Uterus (tissue), 4 donors: ENCODE results near the gene TDRKH. TPM values are rescaled to one million over a fixed set of nuclear protein-coding genes. Genes with fewer than 3 reads are reported as not detected.
A peak's percentile ranks its signal among the peaks of the same experiment; 100 is the strongest.
"Not testable (repeated sequence)": the region's sequence is repeated elsewhere in the genome, so short reads cannot be mapped to it uniquely, and the experiment has no call there.

Source experiments
- DNase-seq, 2 donors: peaks; one replicate each; pipeline ENCODE4 v3.0.0-alpha.2; 2019 to 2020
- H3K27ac ChIP-seq, 2 donors: fragments of 200-600 bp; sonication (generic); 1 replicate in 1 of 2; 2 replicates in 1 of 2; pipeline ENCODE4 v1.5.1; 2016 to 2018
- H3K27me3 ChIP-seq, 2 donors: fragments of 200-600 bp; sonication (generic); one replicate each; pipeline ENCODE4 v1.5.1; 2018 to 2019; ENCODE audit warnings: control low read depth in 1 of 2
- H3K36me3 ChIP-seq, 2 donors: fragments of 200-600 bp; sonication (generic); one replicate each; pipeline ENCODE4 v1.5.1; 2019; ENCODE audit warnings: control low read depth in 1 of 2
- H3K4me1 ChIP-seq, 2 donors: fragments of 200-600 bp; sonication (generic); one replicate each; pipeline ENCODE4 v1.5.1; 2018 to 2019; ENCODE audit warnings: control low read depth in 1 of 2
- H3K4me3 ChIP-seq, 2 donors: fragments of 200-600 bp; sonication (generic); 1 replicate in 1 of 2; 2 replicates in 1 of 2; pipeline ENCODE4 v1.5.1; 2018 to 2019; ENCODE audit warnings: mild to moderate bottlenecking in 1 of 2
- H3K9me3 ChIP-seq, 2 donors: fragments of 200-600 bp; sonication (generic); one replicate each; pipeline ENCODE4 v1.5.1; 2019; ENCODE audit warnings: control low read depth in 1 of 2
- CTCF ChIP-seq, 4 experiments: fragments of 200-600 bp in 2 of 4; fragments of 450-650 bp in 2 of 4; sonication (generic) in 2 of 4; IDR thresholded peaks; one replicate each; pipeline ENCODE4 v1.5.1; 2016 to 2019; ENCODE audit warnings: antibody characterized with exemption in 4 of 4, mild to moderate bottlenecking in 2 of 4, moderate library complexity in 1 of 4
- POLR2A ChIP-seq, 2 donors: fragments of 450-650 bp; IDR thresholded peaks; one replicate each; pipeline ENCODE4 v1.6.1; 2016; ENCODE audit warnings: antibody characterized with exemption in 2 of 2, mild to moderate bottlenecking in 1 of 2, moderate library complexity in 1 of 2
- intact Hi-C: fragments of 100-400 bp; cut with DNase I; formaldehyde crosslinking; loops from one replicate; pipeline ENCODE4 v1.15.1; 2023; ENCODE audit warnings: low total_unique reads
- total RNA-seq, 4 donors: library from RNA; depleted of rRNA in 3 of 4; stranded (reverse); fragments of >200 nt in 3 of 4; gene quantifications; one replicate each; pipeline versions ENCODE4 v1.1.0 to v1.2.4, GENCODE V29; 2014 to 2023
- donor health status: DM: yes; HTN: yes; CAD: no.

TDRKH gene
- total RNA-seq, 4 donors from 2014 or later, result 0.26 to 6.8 (median 1.8) TPM

- H3K9me3 ChIP-seq, result no peaks in the 10 kb centered on the region
- intact Hi-C loops, result no loop called here
- H3K4me1 ChIP-seq, result no peaks in the 10 kb centered on the region
- TF ChIP-seq CTCF (IDR thresholded peaks at IDR 0.05), result no peak
- TF ChIP-seq POLR2A (IDR thresholded peaks at IDR 0.05), result no peak
- H3K4me3 ChIP-seq, result no peak overlapping the region
- no peaks in the 10 kb centered on the region for H3K36me3 ChIP-seq
- no peak for DNase-seq
- H3K27me3 ChIP-seq, result no peaks in the 10 kb centered on the region
- no peak overlapping the region for H3K27ac ChIP-seq
These were observed 8.3 kb upstream of the TDRKH start for GRCh38 chr1:151798571-151798970.

DNA sequence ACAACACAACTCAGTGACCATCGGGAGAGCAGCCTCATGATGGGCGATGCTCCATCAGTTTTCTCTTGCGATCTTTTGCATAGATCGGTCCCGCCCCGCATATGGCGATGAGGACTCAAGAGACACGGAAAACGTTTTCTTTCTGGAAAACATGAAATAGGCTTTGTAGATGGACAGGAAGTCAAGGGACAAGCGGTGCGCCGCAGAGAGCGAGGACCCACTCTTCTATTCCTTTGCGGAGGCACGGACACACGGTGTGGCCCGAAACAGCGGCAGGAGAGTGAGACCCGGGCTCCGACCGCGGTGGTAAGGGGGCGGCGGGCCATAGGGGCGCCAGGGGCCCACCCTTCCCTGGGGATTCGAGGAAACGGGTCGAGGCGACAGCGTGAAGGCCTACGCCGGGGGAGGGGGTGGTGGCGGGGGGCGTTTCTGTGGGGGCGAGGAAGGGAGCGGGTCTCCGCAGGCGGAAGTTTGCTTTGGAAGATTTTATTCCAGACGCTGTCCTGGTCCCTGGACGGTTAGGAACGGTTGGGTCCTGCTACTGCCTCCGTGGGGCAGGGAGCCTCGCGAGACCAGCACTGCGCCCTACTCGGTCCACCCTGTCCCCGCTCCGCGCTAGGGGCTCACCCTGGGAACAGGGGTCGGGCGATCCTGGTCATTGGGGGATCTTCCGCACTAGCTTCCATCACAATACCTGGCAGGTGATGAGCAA lies 796 bp upstream of the TDRKH start:
- Histone ChIP-seq H3K4me1 (no peaks in the 10 kb centered on the region), H3K4me3 (peak overlapping the region; percentile 37 to 53), H3K27ac (no peak overlapping the region), H3K9me3 (no peaks in the 10 kb centered on the region), H3K36me3 (no peaks in the 10 kb centered on the region), H3K27me3 (no peaks in the 10 kb centered on the region)
- no peak for DNase-seq
- intact Hi-C loops, result no loop called here
- TF ChIP-seq POLR2A (IDR thresholded peaks at IDR 0.05) (no peak), CTCF (IDR thresholded peaks at IDR 0.05) (no peak)

DNA sequence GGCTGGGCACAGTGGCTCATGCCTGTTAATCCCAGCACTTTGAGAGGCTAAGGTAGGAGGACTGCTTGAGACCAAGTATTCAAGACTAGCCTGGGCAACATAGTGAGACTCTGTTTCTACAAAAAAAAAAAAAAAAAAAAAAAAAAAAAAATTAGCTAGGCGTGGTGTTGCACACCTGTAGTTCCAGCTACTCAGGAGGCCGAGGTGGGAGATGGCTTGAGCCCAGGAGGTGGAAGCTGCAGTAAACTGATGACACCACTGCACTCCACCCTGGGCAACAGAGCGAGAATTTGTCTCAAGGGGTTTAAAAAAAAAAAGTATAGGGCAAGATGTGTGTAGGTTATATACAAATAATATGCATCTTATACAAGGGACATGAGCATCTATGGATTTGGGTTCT lies 2.6 kb downstream of the TDRKH start:
- intact Hi-C loops, result no loop called here
- H3K27ac ChIP-seq, result no peak overlapping the region
- no peak for DNase-seq
- H3K9me3 ChIP-seq, result no peaks in the 10 kb centered on the region
- H3K36me3 ChIP-seq, result no peaks in the 10 kb centered on the region
- TF ChIP-seq CTCF (IDR thresholded peaks at IDR 0.05) (no peak), POLR2A (IDR thresholded peaks at IDR 0.05) (no peak)
- H3K4me3 ChIP-seq, result no peak overlapping the region
- no peaks in the 10 kb centered on the region for H3K27me3 ChIP-seq
- H3K4me1 ChIP-seq, result no peaks in the 10 kb centered on the region

- DNase-seq, result no peak
- H3K27ac ChIP-seq, result no peak overlapping the region
- H3K36me3 ChIP-seq, result no peaks in the 10 kb centered on the region
- H3K9me3 ChIP-seq, result no peaks in the 10 kb centered on the region
- intact Hi-C loops, result no loop called here
- TF ChIP-seq POLR2A (IDR thresholded peaks at IDR 0.05), result no peak
- H3K4me3 ChIP-seq, result no peak overlapping the region
- H3K27me3 ChIP-seq, result no peaks in the 10 kb centered on the region
- H3K4me1 ChIP-seq, result no peaks in the 10 kb centered on the region
These were observed 6.5 kb downstream of the TDRKH start for GRCh38 chr1:151783796-151784195.

DNA sequence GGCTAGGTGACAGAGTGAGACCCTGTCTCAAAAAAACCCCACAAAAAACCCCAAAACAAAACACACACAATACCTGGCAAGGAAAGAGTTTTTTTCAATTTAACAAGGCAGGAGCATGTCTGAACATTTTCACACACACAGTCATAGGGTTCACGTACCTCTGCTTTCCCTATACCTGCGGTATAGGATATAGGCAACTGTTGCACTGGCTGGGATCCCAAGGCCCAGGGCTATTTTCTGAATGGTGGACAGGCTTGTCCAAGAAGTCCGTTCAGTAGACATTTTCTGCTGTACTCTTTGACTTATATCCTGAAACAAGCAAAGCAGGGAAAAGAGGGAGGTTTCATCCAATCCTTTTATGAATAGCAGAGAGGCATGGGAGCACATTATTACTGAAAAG lies 7.6 kb downstream of the TDRKH start:
- Histone ChIP-seq H3K27me3 (no peaks in the 10 kb centered on the region), H3K4me3 (no peak overlapping the region), H3K4me1 (no peaks in the 10 kb centered on the region), H3K9me3 (no peaks in the 10 kb centered on the region), H3K36me3 (no peaks in the 10 kb centered on the region), H3K27ac (no peak overlapping the region)
- TF ChIP-seq CTCF (IDR thresholded peaks at IDR 0.05) (no peak), POLR2A (IDR thresholded peaks at IDR 0.05) (no peak)
- intact Hi-C loops, result no loop called here
- DNase-seq, result no peak

GRCh38 chr1:151782026-151782425 lies 8.3 kb downstream of the TDRKH start:
- DNase-seq, intact Hi-C loops, H3K27ac ChIP-seq, H3K4me3 ChIP-seq, H3K9me3 ChIP-seq, H3K36me3 ChIP-seq, H3K27me3 ChIP-seq, H3K4me1 ChIP-seq: not testable (repeated sequence)

GRCh38 chr1:151780736-151781135 lies 9.6 kb downstream of the TDRKH start:
- H3K36me3 ChIP-seq, H3K27me3 ChIP-seq, H3K9me3 ChIP-seq, H3K4me1 ChIP-seq, H3K27ac ChIP-seq, DNase-seq, H3K4me3 ChIP-seq, intact Hi-C loops: not testable (repeated sequence)
